IPS-NIHi11 (cell line): Measurements from ENCODE around the gene PLB1.
A peak's percentile ranks its signal among the peaks of the same experiment; 100 is the strongest.
"Not testable (repeated sequence)": the region's sequence is repeated elsewhere in the genome, so short reads cannot be mapped to it uniquely, and the experiment has no call there.

Source experiments
- DNase-seq: peaks from one replicate; pipeline ENCODE4 v3.0.0; 2012; ENCODE audit warnings: mixed read lengths, low spot score

Gene PLB1

DNA sequence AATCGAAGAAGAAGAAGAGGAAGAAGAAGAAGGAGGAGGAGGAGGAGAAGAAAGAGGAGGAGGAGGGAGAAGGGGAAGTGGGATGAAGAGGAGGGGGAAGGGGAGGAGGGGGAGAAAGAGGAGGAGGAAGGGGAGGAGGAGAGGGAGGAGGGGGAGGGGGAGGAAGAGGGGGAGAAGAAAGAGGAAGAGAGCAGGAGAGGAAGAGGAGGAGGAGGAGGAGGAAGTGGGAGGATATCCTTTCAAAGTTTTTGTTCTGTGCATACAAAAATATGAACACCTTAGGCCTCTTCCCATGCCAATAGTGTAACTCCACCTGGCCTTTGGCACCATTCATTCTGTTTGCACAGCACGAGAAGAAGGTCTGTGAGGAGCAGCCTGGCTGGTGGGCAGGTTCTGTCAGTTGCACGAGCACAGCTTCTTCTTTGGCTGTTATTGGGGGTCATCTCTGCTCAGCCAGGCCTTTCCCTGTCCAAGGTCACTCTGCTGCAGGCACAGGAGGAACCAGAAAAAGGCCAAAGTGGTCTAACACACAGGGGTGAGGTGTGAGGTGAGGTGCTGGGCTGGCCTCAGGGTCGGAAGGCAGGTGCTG, 25.8 kb upstream of the PLB1 start:
- DNase-seq = no peak

DNA sequence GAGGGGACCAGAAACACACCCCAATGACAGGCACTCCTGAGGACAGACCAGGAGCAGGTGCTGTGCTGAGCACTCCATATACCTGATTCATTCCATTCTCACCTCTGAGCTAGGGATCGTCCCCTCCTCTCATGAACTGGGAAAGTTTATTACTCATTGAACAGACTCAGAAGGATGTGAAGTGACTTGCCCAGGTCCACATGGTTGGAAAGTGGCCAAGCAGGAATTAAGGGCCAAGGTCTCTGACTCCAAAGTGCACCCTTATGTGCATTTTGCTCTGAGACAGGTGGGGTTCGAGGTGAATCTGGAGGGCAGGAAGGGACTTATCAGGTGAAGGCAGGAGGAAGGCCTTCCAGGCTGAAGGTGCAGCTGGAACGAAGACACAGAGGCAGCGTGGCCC, 25.1 kb upstream of the PLB1 start:
- DNase-seq = no peak

DNA sequence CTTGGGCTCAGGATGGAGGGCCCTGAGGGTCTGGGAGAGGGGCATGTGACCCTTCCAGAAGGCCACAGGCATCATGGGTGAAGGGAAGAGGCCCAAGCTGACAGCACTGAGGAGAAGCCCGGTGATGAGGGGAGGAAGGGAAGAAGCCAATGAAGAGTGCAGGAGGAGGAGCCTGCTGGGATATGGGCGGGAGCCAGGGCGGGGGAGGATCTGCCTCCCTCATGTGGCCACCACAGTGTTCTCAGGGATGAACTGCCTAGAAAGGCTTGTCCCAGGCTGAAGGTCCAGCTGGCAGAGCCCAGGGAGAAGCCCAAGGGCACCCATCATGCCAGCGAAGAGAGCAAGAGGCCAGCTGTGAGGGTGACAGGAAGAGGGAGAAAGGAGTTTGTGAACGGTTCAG, 24.6 kb upstream of the PLB1 start:
- DNase-seq = peak; percentile 42

DNA sequence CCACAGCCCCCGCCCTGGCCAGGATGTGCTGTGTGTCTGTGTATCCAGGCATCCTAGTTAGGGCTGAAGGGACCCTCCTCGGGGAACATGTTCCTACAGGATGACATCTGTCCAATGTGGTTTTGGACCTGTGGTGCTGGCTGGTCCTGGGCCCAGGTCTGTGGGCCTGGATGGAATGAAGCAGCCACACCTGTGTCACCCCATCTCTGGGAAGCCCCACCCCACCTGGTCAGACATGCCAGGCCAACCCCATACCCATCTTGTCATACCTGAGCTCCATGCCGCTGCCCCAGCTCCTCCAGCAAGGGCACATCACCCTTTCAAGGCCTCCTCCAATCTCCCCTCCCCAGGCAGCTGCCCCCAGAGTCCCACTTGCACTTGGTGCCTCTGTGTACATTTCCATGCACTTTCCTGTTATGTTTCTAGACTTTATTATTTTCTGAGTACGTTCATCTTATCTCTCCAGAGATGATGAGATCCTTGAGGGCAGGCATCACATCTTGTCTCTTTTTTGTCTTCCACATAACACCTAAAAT, 24.1 kb upstream of the PLB1 start:
- no peak for DNase-seq

- DNase-seq = not testable (repeated sequence)
These were observed 23.2 kb upstream of the PLB1 start for GRCh38 chr2:28472641-28473040.

DNA sequence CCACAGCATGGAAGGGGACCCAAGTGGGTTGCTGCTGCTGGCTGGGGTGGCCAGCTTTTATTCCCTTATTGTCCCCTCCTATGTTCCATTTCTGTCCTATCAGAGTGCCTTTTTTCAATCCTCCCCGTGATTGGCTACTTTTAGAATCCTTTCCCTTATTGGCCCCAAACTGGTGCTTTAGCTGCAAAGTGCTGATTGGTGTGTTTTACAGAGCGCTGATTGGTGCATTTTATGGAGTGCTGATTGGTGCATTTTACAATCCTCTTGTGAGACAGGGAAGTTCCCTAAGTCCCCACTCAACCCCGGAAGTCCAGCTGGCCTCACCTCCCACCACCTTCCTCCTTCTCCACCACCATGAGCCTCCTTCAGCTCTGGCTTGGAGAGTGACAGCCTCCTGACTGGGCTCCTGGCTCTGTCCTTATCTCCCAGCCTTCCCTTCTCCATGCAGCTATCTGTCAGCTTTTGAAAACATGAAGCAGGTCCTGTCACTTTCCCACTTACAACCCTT, 20.7 kb upstream of the PLB1 start:
- DNase-seq = no peak

- no peak for DNase-seq
These were observed 18.8 kb upstream of the PLB1 start for GRCh38 chr2:28477087-28477486.

DNA sequence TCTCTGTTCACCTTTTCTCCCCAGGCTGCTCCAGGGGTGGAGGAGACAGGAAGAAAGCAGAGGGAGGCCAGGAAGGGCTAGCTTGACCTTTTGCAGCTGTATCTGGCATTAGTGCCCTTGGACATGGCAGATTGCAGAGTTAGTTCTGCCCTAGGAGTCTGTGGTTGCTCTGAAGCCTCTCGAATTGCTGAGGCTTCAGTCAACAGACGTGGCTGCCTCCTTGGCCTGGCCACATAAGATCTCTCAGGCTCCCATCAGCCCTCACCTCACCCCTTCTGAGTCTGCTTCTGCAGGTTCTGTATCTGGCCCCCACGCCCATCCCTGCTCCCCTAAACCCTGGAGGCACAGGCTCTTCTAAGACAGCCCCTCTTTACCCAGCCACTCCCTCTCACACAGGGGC, 18.2 kb upstream of the PLB1 start:
- DNase-seq = no peak

GRCh38 chr2:28480403-28481049, 15.3 kb upstream of the PLB1 start:
- DNase-seq = no peak

- DNase-seq = no peak
These were observed 14.0 kb upstream of the PLB1 start for GRCh38 chr2:28481905-28482304.

- no peak for DNase-seq
These were observed 11.0 kb upstream of the PLB1 start for GRCh38 chr2:28484835-28485234.

- DNase-seq = no peak
These were observed 9.3 kb upstream of the PLB1 start for GRCh38 chr2:28486526-28486925.

DNA sequence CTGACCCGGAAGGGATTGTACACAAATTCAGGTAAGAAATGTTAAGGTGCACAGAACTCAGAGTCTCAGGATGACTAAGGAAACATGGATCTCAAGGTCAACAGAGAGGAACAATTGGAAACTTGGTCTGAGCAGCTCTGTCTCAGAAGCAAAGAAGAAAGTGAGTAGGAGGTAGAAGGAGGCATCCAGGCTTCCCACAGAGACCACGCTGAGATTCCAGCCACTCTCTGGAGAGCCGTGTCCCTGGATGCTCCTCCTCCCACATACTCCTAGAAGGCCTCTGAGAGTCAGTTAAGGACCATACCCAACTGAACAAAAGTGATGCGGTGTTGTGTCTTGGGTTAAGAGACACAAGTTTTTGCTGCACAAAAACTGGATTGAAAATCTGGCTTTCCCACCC, 8.6 kb upstream of the PLB1 start:
- no peak for DNase-seq

DNA sequence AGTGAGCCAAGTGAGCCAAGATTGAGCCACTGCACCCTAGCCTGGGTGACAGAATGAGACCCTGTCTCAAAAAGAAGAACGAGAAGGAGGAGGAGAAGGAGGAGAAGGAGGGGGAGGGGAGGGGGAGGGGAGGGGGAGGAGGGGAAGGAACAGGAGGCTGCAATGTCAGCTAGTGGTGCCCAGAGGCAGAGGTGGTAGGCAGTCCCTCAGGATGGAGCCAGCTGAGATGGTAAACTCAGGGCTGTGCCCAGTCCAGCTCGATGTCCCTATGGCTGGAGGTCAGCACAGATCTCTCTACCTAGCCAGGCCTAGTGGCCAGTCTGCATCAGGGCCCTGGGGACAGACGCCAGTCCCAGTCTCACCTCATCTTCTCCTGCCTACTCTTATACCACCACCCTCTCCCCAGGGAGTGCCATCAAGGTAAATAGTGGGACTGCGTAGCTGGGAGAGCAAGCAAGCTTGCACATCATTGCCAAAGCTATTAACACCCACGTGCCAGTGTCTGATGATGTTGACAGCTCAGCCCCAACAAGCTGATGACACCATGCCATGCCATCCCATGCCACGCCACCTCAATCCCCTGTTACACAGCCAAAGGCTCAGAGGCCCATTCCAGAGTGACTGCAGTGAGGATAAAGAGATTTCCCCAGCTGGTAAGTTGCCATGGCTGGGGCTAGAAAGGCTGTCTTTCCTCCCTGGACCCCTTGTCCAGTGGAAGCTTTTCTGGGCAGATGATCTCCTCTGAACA, 7.6 kb upstream of the PLB1 start:
- DNase-seq = no peak

GRCh38 chr2:28488858-28489575, 6.8 kb upstream of the PLB1 start:
- no peak for DNase-seq

DNA sequence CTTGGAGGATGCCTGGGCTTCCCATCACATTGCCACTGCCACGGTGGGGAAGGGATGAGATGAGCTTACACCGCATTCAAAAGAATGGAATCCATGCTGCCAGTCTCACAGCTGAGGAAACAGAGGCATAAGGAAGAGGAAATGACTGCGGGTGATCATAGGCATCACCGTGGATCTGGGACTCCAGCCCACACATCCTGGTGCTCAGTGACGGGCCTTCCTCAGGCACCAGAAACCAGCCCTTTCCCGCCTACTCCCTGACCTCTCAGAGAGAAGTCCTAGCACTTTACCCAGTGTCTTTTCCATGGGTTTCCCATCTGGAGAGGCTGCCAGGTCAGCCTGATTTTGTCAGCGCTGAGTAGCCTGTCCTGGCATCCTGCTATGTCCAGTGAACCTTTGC, 5.3 kb upstream of the PLB1 start:
- DNase-seq = no peak

DNA sequence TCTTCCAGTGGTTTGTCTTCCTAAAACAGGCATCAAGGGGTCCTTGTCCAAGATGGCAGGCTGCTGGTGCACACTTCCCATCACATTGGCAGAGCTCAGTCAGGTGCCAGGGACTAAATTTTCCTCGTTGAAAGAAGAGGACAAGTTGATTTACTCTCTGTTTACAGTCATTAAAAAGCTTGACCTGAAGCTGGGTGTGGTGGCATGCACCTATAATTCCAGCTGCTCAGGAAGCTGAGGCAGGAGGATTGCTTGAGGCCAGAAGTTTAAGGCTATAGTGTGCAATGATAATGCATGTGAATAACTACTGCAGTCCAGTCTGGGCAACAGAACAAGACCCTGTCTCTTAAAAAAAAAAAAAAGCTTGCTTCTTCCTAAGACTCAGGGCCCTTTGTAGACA, 3.6 kb upstream of the PLB1 start:
- DNase-seq = no peak

DNA sequence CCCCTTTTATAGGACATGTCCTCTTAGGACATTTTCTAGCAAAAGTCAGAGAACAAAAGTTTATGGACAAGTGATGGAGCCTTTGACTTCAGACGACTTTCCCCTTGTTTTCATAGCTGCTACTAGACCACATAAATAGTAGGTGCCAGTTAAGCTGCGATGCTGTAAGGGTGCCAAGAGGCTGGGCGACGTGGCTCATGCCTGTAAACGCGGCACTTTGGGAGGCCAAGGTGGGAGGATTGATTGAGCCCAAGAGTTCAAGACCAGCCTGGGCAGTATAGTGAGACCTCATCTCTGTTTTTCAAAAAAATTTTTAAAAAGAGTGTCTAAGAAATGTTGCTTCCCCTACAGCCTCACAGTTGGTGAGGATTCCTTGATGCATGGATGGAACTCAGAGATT, 2.2 kb upstream of the PLB1 start:
- no peak for DNase-seq

DNA sequence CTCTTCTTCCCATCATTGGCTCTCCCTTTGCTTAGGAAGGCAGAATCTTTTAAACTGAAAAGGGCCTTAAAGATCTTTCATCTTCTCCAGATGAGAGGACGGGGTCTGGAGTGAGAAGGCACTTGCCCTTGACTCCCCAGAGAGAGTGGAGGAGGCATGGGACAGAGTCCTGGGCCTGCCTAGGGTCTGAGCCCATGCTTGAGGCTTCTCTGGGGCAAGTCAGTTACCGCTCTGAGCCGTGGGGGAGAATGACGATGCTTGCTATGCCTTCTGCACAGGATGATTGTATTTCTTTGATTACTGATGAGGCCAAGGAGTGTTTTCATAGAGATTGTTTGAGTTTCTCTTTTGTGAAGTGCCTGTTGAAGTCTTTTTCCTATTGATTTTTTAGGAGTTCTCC, 921 bp downstream of the PLB1 start:
- no peak for DNase-seq

GRCh38 chr2:28497206-28497605, 1.3 kb downstream of the PLB1 start:
- no peak for DNase-seq

GRCh38 chr2:28499282-28499681, 3.4 kb downstream of the PLB1 start:
- DNase-seq = no peak

DNA sequence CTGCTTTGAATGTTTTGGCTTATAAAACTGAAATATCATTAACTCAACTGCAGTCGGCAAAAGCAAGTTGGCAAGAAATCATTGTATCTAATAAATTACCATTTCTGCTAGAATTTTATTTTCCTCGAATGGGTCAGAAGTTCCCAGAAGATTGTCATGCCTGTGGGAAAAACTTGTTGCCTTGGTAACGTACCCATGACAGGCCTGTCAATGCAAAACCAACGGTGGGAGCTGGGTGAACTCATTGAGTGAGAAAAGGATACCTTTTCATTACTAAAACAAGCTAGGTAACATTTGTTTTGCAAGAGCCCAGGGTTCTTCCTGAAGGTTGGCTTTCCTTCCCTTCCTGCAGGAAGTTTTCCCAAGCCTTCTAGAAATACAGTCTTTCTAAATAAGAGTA, 9.5 kb downstream of the PLB1 start:
- DNase-seq = no peak
